ENCODE results near the gene SNRNP70.
"Not testable (repeated sequence)": the region's sequence is repeated elsewhere in the genome, so short reads cannot be mapped to it uniquely, and the experiment has no call there.

SNRNP70 gene

DNA sequence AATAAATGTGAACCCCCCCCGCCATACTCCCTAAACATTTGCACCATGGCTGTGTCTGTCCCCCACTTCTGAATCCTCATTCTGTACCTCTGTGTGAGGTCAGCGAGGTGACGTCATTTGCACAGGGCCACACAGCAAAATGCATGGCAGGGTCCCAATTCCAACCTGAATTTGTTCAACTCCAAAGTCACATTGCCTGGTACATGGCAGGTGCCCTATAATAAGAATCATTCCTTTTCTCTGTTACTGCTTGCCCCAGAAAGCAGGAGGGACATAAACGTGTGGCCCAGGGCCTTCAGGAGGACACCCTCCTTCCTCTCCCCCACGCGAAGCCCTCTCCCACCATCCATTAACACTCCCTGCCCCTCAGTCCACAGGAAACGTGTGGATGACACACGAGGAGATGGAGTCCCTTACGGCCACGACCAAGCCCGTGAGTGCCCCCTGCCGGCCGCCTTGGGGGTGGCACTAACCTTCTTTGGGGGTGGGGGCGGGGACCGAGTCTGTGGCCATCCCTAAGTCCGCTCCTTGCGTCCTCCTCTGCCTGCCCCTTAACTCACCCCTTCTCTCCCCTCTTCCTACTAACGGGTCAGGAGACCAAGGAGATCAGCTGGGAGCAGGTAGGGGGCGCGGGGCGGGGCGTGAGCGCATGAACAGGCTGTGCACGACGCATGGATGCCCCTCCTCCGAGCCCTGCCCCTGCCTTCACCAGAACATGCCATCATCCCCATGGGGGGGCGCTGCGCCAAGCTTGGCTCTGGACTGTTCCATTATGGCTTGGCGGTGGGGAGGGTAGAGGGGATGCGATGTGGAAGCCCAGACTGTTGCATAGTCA is 60.5 kb downstream of the SNRNP70 start:
- Histone ChIP-seq H3K9ac (no peak overlapping the region), H4K20me1 (0 out of 2 replicates have a peak, but pooled peaks cover 4% of the 10 kb centered on the region), H3K4me1 (peaks cover 62% of the 10 kb centered on the region), H3K9me3 (no peaks in the 10 kb centered on the region), H3K4me3 (peak overlapping the region; percentile 51), H3K36me3 (no peaks in the 10 kb centered on the region), H3K4me2 (peak overlapping the region; percentile 71), H3K27ac (no peak overlapping the region), H3K27me3 (no peaks in the 10 kb centered on the region)
- TF ChIP-seq Cebpa-rat (IDR thresholded peaks at IDR 0.05), result no peak

- Histone ChIP-seq H3K4me2 (peak overlapping the region; percentile 71), H3K4me1 (peaks cover 62% of the 10 kb centered on the region)
- not testable (repeated sequence) for H3K27ac ChIP-seq, H3K9me3 ChIP-seq, H3K4me3 ChIP-seq, H3K9ac ChIP-seq, H4K20me1 ChIP-seq, H3K27me3 ChIP-seq, H3K36me3 ChIP-seq
Measured at GRCh38 chr19:49146408-49146770, 61.1 kb downstream of the SNRNP70 start.

DNA sequence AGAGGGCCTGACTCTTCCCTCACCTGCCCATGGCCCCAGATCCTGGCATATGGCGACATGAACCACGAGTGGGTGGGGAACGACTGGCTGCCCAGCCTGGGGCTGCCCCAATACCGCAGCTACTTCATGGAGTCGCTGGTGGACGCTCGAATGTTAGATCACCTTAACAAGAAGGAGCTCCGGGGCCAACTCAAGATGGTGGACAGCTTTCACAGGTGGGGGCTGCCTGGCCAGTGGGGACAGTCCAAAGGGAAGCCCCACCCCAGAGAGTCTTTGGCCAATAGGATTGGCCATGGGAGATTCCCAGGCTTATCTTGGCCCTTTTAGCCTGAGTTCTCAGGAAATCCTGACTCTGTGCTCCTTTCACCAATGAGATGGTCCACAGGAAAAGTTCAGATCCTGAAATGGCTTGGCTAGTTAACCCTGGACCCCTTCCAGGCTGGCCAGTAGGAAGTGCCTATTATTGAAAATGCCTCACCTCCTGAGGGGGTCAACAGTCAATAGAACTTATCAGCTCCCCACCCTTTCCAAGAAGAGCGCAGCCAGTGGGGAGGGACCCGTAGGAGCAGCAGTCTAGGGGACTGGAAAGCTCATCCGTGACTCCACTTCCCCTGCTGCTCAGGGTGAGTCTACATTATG is 62.9 kb downstream of the SNRNP70 start:
- no peak for TF ChIP-seq Cebpa-rat (IDR thresholded peaks at IDR 0.05)
- Histone ChIP-seq H3K4me2 (peak overlapping the region; percentile 95), H3K9ac (no peak overlapping the region)

DNA sequence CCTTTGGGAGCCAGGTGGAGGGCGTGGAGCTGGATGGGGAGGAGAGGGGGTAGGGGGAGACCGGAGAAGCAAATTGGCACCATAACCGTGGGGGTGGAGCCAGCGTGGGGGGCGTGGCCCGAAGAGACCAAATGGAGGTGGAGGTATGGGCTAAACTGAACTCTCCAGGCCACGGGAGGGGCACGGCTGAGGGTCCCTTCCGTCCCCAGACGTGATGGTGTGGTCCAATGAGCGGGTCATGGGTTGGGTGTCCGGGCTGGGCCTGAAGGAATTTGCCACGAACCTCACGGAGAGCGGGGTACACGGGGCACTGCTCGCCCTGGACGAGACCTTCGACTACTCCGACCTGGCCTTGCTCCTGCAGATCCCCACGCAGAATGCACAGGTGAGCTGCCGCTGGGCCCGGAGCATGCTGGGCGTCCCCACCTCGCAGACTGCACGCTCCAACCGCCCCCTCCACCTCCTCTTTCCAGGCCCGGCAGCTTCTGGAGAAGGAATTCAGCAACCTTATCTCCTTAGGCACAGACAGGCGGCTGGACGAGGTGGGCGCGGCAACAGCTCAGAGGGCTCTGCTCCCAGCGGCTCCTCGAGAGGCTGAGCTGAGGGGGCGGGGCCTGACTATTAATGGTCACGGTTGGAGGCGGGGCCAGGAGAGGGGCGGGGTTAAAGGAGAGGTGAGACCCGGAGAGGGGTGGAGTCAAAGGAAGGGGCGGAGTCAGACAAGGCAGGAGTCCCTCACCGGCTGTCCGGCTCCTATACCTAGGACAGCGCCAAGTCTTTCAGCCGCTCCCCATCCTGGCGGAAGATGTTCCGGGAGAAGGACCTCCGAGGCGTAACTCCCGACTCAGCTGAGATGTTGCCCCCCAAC is 63.8 kb downstream of the SNRNP70 start:
- peak overlapping the region; percentile 83 for H3K9ac ChIP-seq

More for the DNA sequence above, 62.9 kb downstream of the SNRNP70 start:
- peaks cover 60% of the 10 kb centered on the region for H3K4me1 ChIP-seq
- H3K9me3 ChIP-seq, result no peaks in the 10 kb centered on the region
- H3K36me3 ChIP-seq, result no peaks in the 10 kb centered on the region
- H3K27me3 ChIP-seq, result no peaks in the 10 kb centered on the region
- no peak overlapping the region for H3K27ac ChIP-seq
- H4K20me1 ChIP-seq, result 0 out of 2 replicates have a peak, but pooled peaks cover 4% of the 10 kb centered on the region
- H3K4me3 ChIP-seq, result peak overlapping the region; percentile 83; the same call in 1 of the 2 replicates

GRCh38 chr19:49149652-49150105 is 64.4 kb downstream of the SNRNP70 start:
- Histone ChIP-seq H3K27me3 (no peaks in the 10 kb centered on the region), H3K9me3 (no peaks in the 10 kb centered on the region), H3K4me3 (peak overlapping the region; percentile 83), H3K4me1 (peaks cover 71% of the 10 kb centered on the region), H3K36me3 (no peaks in the 10 kb centered on the region), H3K9ac (peak overlapping the region; percentile 83), H3K4me2 (peak overlapping the region; percentile 95), H3K27ac (peak overlapping the region; percentile 84), H4K20me1 (0 out of 2 replicates have a peak, but pooled peaks cover 4% of the 10 kb centered on the region)
- TF ChIP-seq Cebpa-rat (IDR thresholded peaks at IDR 0.05), result no peak

More for the DNA sequence above, 63.8 kb downstream of the SNRNP70 start:
- Histone ChIP-seq H3K9me3 (no peaks in the 10 kb centered on the region), H3K4me3 (peak overlapping the region; percentile 83), H3K27ac (peak overlapping the region; percentile 84), H3K27me3 (no peaks in the 10 kb centered on the region), H3K36me3 (no peaks in the 10 kb centered on the region), H4K20me1 (0 out of 2 replicates have a peak, but pooled peaks cover 4% of the 10 kb centered on the region), H3K4me2 (peak overlapping the region; percentile 95), H3K4me1 (peaks cover 65% of the 10 kb centered on the region)
- TF ChIP-seq Cebpa-rat (IDR thresholded peaks at IDR 0.05), result no peak

GRCh38 chr19:49150106-49150943 is 65.1 kb downstream of the SNRNP70 start:
- H3K9me3 ChIP-seq, result no peaks in the 10 kb centered on the region
- H3K4me1 ChIP-seq, result peaks cover 74% of the 10 kb centered on the region
- no peaks in the 10 kb centered on the region for H3K36me3 ChIP-seq
- H3K27me3 ChIP-seq, result no peaks in the 10 kb centered on the region
- H4K20me1 ChIP-seq, result 0 out of 2 replicates have a peak, but pooled peaks cover 4% of the 10 kb centered on the region
- TF ChIP-seq Cebpa-rat (IDR thresholded peaks at IDR 0.05), result no peak
- peak overlapping the region; percentile 83 for H3K4me3 ChIP-seq
- H3K4me2 ChIP-seq, result peak overlapping the region; percentile 95
- peak overlapping the region; percentile 84 for H3K27ac ChIP-seq
- H3K9ac ChIP-seq, result peak overlapping the region; percentile 83

GRCh38 chr19:49150944-49151243 is 65.6 kb downstream of the SNRNP70 start:
- no peak for TF ChIP-seq Cebpa-rat (IDR thresholded peaks at IDR 0.05)
- Histone ChIP-seq H3K36me3 (no peaks in the 10 kb centered on the region), H3K27ac (peak overlapping the region; percentile 84), H3K4me2 (peak overlapping the region; percentile 95), H3K9ac (peak overlapping the region; percentile 83), H4K20me1 (0 out of 2 replicates have a peak, but pooled peaks cover 4% of the 10 kb centered on the region), H3K4me3 (peak overlapping the region; percentile 83), H3K27me3 (no peaks in the 10 kb centered on the region), H3K9me3 (no peaks in the 10 kb centered on the region), H3K4me1 (peaks cover 74% of the 10 kb centered on the region)

- Histone ChIP-seq H3K27ac (no peak overlapping the region), H3K4me2 (peak overlapping the region; percentile 95), H3K4me1 (peaks cover 74% of the 10 kb centered on the region), H3K4me3 (peak overlapping the region; percentile 83), H3K9ac (no peak overlapping the region), H3K27me3 (no peaks in the 10 kb centered on the region), H3K9me3 (no peaks in the 10 kb centered on the region), H3K36me3 (no peaks in the 10 kb centered on the region), H4K20me1 (0 out of 2 replicates have a peak, but pooled peaks cover 4% of the 10 kb centered on the region)
- no peak for TF ChIP-seq Cebpa-rat (IDR thresholded peaks at IDR 0.05)
Measured at GRCh38 chr19:49151267-49152118, 66.2 kb downstream of the SNRNP70 start.
